Cardiac fibroblast (primary cell): ENCODE data around the gene IL1RN.

ENCODE experiments used
- DNase-seq, 2 donors: peaks; one replicate each; pipeline versions ENCODE4 v3.0.0 to v3.0.0-alpha.2; 2010; ENCODE audit warnings: low read depth in 2 of 2
- H3K4me3 ChIP-seq, 2 donors: replicated peaks in 1 of 2; 1 replicate in 1 of 2; 2 replicates in 1 of 2; pipeline ENCODE4 v1.5.1; 2011; ENCODE audit warnings: low read depth in 2 of 2, low read length in 2 of 2, mild to moderate bottlenecking in 2 of 2, moderate library complexity in 1 of 2
- TF ChIP-seq, protein P1 (sequence below): IDR thresholded peaks from one replicate; pipeline ENCODE4 v1.5.1; 2011; ENCODE audit warnings: low read depth, mild to moderate bottlenecking, low read length, inconsistent platforms

IL1RN gene

DNA sequence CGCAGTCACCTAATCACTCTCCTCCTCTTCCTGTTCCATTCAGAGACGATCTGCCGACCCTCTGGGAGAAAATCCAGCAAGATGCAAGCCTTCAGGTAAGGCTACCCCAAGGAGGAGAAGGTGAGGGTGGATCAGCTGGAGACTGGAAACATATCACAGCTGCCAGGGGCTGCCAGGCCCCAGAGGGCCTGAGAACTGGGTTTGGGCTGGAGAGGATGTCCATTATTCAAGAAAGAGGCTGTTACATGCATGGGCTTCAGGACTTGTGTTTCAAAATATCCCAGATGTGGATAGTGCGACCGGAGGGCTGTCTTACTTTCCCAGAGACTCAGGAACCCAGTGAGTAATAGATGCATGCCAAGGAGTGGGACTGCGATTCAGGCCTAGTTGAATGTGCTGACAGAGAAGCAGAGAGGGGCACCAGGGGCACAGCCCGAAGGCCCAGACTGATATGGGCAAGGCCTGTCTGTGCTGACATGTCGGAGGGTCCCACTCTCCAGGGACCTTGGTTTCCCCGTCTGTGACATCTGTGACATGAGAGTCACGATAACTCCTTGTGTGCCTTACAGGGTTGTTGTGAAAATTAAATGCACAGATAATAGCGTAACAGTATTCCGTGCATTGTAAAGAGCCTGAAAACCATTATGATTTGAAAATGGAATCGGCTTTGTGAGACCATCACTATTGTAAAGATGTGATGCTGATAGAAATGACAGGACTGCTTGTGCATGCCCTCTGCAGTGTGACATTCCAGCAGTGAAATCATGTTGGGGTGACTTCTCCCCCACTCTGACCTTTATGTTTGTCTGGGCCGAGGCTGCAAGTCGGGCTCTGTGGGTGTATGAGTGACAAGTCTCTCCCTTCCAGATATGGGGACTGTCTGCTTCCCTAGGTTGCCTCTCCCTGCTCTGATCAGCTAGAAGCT is 510 bp downstream of the IL1RN start:
- TF ChIP-seq, protein P1, sequence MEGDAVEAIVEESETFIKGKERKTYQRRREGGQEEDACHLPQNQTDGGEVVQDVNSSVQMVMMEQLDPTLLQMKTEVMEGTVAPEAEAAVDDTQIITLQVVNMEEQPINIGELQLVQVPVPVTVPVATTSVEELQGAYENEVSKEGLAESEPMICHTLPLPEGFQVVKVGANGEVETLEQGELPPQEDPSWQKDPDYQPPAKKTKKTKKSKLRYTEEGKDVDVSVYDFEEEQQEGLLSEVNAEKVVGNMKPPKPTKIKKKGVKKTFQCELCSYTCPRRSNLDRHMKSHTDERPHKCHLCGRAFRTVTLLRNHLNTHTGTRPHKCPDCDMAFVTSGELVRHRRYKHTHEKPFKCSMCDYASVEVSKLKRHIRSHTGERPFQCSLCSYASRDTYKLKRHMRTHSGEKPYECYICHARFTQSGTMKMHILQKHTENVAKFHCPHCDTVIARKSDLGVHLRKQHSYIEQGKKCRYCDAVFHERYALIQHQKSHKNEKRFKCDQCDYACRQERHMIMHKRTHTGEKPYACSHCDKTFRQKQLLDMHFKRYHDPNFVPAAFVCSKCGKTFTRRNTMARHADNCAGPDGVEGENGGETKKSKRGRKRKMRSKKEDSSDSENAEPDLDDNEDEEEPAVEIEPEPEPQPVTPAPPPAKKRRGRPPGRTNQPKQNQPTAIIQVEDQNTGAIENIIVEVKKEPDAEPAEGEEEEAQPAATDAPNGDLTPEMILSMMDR: no peak
- DNase-seq: no peak
- no peak overlapping the region for H3K4me3 ChIP-seq

DNA sequence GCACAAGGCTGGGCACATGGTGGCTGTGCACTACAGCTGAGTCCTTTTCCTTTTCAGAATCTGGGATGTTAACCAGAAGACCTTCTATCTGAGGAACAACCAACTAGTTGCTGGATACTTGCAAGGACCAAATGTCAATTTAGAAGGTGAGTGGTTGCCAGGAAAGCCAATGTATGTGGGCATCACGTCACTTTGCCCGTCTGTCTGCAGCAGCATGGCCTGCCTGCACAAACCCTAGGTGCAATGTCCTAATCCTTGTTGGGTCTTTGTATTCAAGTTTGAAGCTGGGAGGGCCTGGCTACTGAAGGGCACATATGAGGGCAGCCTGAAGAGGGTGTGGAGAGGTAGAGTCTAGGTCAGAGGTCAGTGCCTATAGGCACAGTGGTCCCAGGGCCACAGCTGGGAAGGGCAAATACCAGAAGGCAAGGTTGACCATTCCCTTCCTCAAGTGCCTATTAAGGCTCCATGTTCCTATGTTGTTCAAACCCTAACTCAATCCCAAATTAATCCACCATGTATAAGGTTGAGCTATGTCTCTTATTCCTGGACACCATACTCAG is 2.2 kb downstream of the IL1RN start:
- TF ChIP-seq, protein P1: no peak
- no peak overlapping the region for H3K4me3 ChIP-seq

DNA sequence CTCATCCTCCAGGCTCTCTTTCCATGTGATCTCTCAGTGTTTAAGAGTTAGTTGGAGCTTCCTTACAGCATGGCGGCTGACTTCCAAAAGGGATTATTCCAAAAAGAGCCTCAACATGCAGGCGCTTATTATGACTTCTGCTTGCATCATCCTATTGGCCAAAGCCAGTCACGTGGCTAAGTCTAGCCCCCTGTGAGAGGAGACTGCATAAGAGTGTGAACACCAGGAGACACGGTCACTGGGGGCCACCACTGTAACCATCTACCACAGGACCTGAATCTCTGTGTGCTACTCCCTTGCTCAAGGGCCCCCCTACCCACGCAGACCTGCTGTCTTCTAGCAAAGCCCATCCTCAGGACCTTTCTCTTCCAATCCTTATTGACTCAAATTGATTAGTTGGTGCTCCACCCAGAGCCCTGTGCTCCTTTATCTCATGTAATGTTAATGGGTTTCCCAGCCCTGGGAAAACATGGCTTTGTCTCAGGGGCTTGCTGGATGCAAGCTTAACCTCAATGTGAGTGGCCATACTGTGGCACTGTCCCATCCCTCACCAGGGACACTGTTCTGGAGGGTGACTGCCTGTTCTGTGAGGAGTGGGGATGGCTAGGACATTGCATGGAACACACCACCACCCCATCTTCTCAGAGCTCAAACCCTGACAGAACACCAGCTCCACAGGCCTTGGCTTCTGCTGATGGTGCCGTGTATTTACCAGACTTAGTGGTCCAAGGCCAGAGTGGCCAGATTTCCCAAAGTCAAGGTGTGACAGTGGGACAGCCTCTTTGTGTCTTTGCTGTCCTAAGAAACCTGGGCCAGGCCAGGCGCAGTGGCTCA is 4.2 kb downstream of the IL1RN start:
- TF ChIP-seq, protein P1: no peak
- no peak overlapping the region for H3K4me3 ChIP-seq
- no peak for DNase-seq

More for the DNA sequence above, 2.2 kb downstream of the IL1RN start:
- DNase-seq: no peak

DNA sequence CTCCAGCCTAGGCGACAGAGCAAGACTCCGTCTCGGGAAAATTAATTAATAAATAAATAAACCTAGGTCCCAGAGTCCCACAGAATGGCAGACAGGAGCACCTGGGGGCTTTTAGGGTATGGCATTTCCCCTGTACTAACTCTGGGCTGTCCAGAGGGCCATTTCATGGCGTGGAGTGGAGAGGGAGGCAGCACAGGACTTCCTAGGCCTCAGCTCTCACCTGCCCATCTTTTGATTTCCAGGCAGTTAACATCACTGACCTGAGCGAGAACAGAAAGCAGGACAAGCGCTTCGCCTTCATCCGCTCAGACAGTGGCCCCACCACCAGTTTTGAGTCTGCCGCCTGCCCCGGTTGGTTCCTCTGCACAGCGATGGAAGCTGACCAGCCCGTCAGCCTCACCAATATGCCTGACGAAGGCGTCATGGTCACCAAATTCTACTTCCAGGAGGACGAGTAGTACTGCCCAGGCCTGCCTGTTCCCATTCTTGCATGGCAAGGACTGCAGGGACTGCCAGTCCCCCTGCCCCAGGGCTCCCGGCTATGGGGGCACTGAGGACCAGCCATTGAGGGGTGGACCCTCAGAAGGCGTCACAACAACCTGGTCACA is 5.1 kb downstream of the IL1RN start:
- no peak overlapping the region for H3K4me3 ChIP-seq
- TF ChIP-seq, protein P1: no peak
- DNase-seq: no peak

DNA sequence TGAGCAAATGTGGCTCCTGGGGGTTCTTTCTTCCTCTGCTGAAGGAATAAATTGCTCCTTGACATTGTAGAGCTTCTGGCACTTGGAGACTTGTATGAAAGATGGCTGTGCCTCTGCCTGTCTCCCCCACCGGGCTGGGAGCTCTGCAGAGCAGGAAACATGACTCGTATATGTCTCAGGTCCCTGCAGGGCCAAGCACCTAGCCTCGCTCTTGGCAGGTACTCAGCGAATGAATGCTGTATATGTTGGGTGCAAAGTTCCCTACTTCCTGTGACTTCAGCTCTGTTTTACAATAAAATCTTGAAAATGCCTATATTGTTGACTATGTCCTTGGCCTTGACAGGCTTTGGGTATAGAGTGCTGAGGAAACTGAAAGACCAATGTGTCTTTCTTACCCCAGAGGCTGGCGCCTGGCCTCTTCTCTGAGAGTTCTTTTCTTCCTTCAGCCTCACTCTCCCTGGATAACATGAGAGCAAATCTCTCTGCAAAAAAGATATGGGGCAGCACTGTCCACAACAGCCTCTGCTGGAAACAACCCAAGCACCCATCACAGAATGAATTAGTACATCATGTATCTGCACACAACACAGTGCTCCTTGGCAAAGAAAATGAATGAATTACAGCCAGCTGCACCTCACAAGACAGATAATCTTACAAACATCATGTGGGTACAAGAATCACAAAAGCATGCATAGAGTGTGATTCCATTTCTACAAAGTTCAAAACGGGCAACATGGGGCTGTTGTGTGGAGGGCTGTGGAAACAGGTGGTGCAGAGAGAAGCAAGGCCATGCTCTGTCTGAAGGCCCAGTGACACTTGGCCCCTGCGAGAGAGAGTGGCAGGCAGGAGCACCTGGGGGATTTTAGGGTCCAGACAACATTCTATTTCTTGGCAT is 6.6 kb downstream of the IL1RN start:
- DNase-seq: peak in 1 of 2 donors; percentile 3
- H3K4me3 ChIP-seq: no peak overlapping the region
- TF ChIP-seq, protein P1: no peak
